A673 (cell line): ENCODE results near the gene CDH12.

Experiments
- EZH2 ChIP-seq: fragments of 200-600 bp; sonication (generic); IDR thresholded peaks from 2 replicates; pipeline ENCODE4 v1.6.1; 2017; ENCODE audit warnings: borderline replicate concordance, low read depth, mild to moderate bottlenecking, mixed read lengths, antibody characterized with exemption, low read length; ENCODE audit not compliant: poor library complexity, severe bottlenecking
- TF ChIP-seq, protein P1 (sequence below): fragments of 300-800, 200-600 bp; sonication (generic); conservative IDR thresholded peaks from 2 replicates; pipeline ENCODE4 v1.5.1; 2017; ENCODE audit warnings: low read depth, mild to moderate bottlenecking, antibody characterized with exemption, low read length, moderate library complexity, mixed read lengths

DNA sequence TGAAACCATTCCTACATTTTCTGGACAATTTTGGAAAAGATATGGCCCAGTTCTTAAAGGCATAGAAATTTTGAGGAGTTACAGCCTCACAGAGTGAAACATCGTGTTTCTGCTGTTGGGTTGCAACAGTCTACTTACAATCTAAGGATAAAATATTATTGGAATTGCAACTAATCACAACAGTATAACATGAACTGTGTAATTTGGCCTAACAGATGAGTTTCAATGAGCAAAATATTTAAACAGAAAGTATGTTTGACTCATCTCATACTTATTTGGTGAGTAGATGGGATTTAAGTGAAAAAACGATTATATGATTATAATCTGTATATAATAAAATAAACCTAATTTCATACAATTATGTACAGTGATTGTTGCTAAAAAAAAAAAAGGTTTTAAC is 1061.8 kb downstream of the CDH12 start:
- TF ChIP-seq EZH2: no peak
- TF ChIP-seq, protein P1, sequence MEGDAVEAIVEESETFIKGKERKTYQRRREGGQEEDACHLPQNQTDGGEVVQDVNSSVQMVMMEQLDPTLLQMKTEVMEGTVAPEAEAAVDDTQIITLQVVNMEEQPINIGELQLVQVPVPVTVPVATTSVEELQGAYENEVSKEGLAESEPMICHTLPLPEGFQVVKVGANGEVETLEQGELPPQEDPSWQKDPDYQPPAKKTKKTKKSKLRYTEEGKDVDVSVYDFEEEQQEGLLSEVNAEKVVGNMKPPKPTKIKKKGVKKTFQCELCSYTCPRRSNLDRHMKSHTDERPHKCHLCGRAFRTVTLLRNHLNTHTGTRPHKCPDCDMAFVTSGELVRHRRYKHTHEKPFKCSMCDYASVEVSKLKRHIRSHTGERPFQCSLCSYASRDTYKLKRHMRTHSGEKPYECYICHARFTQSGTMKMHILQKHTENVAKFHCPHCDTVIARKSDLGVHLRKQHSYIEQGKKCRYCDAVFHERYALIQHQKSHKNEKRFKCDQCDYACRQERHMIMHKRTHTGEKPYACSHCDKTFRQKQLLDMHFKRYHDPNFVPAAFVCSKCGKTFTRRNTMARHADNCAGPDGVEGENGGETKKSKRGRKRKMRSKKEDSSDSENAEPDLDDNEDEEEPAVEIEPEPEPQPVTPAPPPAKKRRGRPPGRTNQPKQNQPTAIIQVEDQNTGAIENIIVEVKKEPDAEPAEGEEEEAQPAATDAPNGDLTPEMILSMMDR: no peak
